ENCODE results near the gene NKAIN4. TPM values are rescaled to one million over a fixed set of nuclear protein-coding genes. Genes with fewer than 3 reads are reported as not detected.

NKAIN4 gene
- total and polyA plus RNA-seq, 8 donors, result 0.14 TPM; not detected in 7

DNA sequence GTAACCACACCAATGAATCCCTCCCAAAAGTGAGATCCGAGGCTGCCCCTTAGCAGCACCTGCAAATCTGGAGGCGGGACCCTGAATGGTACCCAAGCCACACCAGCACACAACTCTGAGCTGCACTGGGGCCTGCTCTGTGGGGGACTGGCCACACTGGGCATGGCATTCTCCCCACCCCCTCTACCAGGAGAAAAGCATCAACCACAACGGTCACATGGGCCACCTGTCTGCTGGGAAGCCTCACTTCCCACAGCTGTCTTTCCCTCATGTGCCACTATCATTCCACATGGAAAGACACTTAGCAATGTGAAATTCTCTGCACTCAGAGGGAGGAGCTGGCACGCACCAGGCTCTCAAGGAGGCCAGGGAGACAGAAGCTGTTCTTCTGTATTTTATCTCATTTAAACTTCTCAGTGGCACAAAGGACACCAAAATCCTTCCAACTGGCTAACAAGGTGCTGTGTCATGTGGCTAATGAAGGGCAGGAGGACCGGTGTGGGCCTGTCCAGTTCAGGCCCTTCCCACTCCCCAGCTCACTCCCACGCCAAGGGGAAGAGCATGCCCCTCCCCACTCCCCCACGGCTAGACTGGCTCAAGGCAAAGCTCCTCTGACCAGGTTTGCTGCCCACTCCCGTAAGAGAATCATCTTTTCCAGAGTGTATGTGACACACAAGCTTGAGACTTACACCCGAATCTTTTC, 57.3 kb downstream of the NKAIN4 start:
- no peaks in the 10 kb centered on the region for H3K27me3 ChIP-seq
- H3K4me3 ChIP-seq, result no peak overlapping the region
- 67 to 73% methylated on average over 9 of the region's 9 CpGs for WGBS, 2 donors
- ATAC-seq (peak in 3 of 4 donors; percentile 25 to 52 (median 37)), DNase-seq (no peak), FAIRE-seq (no peak)
- peaks cover 0 to 10% (median 8%) of the 10 kb centered on the region in 3 donors for H3K4me1 ChIP-seq
- TF ChIP-seq, protein P1, sequence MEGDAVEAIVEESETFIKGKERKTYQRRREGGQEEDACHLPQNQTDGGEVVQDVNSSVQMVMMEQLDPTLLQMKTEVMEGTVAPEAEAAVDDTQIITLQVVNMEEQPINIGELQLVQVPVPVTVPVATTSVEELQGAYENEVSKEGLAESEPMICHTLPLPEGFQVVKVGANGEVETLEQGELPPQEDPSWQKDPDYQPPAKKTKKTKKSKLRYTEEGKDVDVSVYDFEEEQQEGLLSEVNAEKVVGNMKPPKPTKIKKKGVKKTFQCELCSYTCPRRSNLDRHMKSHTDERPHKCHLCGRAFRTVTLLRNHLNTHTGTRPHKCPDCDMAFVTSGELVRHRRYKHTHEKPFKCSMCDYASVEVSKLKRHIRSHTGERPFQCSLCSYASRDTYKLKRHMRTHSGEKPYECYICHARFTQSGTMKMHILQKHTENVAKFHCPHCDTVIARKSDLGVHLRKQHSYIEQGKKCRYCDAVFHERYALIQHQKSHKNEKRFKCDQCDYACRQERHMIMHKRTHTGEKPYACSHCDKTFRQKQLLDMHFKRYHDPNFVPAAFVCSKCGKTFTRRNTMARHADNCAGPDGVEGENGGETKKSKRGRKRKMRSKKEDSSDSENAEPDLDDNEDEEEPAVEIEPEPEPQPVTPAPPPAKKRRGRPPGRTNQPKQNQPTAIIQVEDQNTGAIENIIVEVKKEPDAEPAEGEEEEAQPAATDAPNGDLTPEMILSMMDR (IDR thresholded peaks at IDR 0.05), result no peak
- H3K27ac ChIP-seq, result no peak overlapping the region
- intact Hi-C loops (cut with DNase I), result no loop called here
- H3K9me3 ChIP-seq, result no peaks in the 10 kb centered on the region
- peaks cover 0 to 23% (median 3%) of the 10 kb centered on the region in 3 donors for H3K36me3 ChIP-seq

DNA sequence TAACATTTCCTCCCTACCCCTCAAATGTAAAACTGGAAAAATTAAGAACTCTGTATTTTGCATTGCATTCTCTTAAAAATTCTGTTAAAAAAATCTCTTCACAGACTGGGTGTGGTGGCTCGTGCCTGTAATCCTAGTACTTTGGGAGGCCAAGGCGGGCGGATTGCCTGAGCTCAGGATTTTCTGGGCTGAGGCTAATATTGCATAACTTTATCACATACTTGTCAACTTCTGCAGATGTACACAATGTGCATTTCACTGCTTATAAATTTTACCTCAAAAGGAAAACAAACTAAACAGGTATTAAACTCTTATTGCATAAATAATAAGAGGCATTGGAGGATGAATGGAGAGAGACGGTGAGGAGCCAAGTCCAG, 59.5 kb downstream of the NKAIN4 start:
- Histone ChIP-seq H3K4me1 (peaks cover 0 to 10% (median 8%) of the 10 kb centered on the region in 3 donors), H3K27me3 (no peaks in the 10 kb centered on the region), H3K27ac (no peak overlapping the region), H3K4me3 (no peak overlapping the region), H3K9me3 (no peaks in the 10 kb centered on the region), H3K36me3 (peaks cover 0 to 16% (median 0%) of the 10 kb centered on the region in 3 donors)
- no peak for DNase-seq
- FAIRE-seq, result no peak
- no peak for ATAC-seq
- TF ChIP-seq, protein P1 (IDR thresholded peaks at IDR 0.05), result no peak
- intact Hi-C loops (cut with DNase I), result no loop called here
- 92 to 95% methylated on average over 4 of the region's 4 CpGs for WGBS, 2 donors

DNA sequence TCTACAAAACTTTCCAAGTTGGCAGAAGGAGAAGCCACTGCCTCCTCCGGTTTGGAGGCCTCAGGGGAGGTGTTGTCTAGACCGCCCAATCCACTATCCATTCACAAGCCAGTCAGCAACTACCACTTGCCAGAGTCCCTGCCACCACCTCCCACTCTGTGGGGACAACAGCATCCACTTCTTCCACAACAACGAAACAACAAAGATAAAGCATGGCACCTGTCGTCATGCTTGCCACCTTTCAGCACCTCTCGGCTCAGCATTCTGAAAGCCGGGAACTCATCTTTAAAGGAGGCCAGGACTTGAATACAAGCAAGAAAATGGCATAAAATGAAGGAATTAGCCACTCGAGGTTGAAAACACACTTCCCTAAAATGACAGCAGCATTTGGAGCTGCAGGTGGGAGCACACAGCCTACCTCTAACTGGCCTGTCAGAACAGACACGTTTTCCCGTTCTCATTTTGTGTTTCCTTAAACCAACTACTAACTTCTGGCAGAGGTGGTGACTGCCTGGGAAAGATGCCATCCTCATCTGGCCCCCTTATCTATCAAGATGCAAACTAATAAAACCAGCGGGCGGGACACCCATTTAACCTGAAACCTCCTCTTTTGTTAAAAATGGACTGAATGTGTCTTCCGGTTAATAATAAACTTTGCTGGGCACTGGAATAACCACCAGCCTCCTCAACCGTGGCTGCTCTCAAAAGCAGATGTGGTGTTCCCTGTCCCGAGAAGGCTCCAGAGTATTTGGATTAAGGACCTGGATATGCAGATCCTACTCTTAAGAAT, 60.1 kb downstream of the NKAIN4 start:
- H3K27me3 ChIP-seq, result no peaks in the 10 kb centered on the region
- no peak overlapping the region for H3K4me3 ChIP-seq
- H3K36me3 ChIP-seq, result peaks cover 0 to 16% (median 0%) of the 10 kb centered on the region in 3 donors
- peaks cover 0 to 10% (median 8%) of the 10 kb centered on the region in 3 donors for H3K4me1 ChIP-seq
- FAIRE-seq, result no peak
- DNase-seq, result no peak
- intact Hi-C loops (cut with DNase I), result no loop called here
- TF ChIP-seq, protein P1 (IDR thresholded peaks at IDR 0.05), result no peak
- H3K27ac ChIP-seq, result no peak overlapping the region
- ATAC-seq, result no peak
- no peaks in the 10 kb centered on the region for H3K9me3 ChIP-seq
- WGBS, 2 donors, result 65% methylated on average over 14 of the region's 14 CpGs

DNA sequence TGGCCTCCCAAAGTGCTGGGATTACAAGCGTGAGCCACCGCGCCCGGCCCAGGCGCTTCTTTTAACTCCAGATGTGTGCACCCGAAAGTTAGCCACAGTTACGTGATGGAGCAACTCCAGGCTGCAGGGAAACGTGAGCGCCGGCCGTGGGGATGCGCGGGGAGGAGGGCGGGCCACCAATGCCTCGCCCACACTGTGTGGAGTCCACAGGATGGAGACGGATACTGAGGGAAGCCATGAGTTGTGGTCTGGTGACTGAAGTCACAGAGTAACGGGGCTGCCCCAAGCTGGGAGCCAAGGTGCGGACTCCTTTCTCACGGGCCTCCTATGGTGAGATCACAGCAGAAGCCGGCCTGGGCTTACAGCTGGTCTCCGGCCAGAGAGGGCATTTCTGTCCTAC, 61.5 kb downstream of the NKAIN4 start:
- TF ChIP-seq, protein P1 (IDR thresholded peaks at IDR 0.05), result no peak
- no peak overlapping the region for H3K27ac ChIP-seq
- 91 to 94% methylated on average over 21 of the region's 21 CpGs for WGBS, 2 donors
- no peaks in the 10 kb centered on the region for H3K9me3 ChIP-seq
- ATAC-seq (no peak), DNase-seq (no peak), FAIRE-seq (no peak)
- peaks cover 0 to 4% (median under 1%) of the 10 kb centered on the region in 3 donors for H3K4me1 ChIP-seq
- H3K4me3 ChIP-seq, result no peak overlapping the region
- peaks cover 0 to 16% (median 0%) of the 10 kb centered on the region in 3 donors for H3K36me3 ChIP-seq
- H3K27me3 ChIP-seq, result no peaks in the 10 kb centered on the region
- intact Hi-C loops (cut with DNase I), result no loop called here
